Left cardiac atrium (tissue), 4 donors: Measurements from ENCODE around the gene HYDIN. TPM values are rescaled to one million over a fixed set of nuclear protein-coding genes. Genes with fewer than 3 reads are reported as not detected.

ENCODE experiments used
- ATAC-seq, 2 donors: fragments of 200-7000 bp; cut with Tn5 transposase; one replicate each; pipeline ENCODE4 v1.9.1; 2020; ENCODE audit warnings: mild to moderate bottlenecking in 2 of 2, moderate library complexity in 2 of 2
- DNase-seq: peaks from one replicate; pipeline ENCODE4 v3.0.0-alpha.2; 2020
- intact Hi-C, 2 donors: fragments of 100-400 bp; cut with DNase I; formaldehyde crosslinking; loops; one replicate each; pipeline versions ENCODE4 v1.14.1 to v1.15.1; 2022 to 2023
- total RNA-seq, 2 donors: library from RNA; stranded (reverse); fragmentation: NEBNext Ultra II Directional; extraction: Animal tissue kit (Norgen Biotek cat#: 25700); gene quantifications; one replicate each; pipeline ENCODE4 v1.2.1, GENCODE V29; 2021
- donor health status: DM: no; HTN: yes; CAD: no.
- donor health status: DM: no; HTN: yes; CAD: no; lungs with severe emphysema.
- donor health status: DM: yes; HTN: yes; CAD: no.
- donor health status: Dilated cardiomyopathy.

Gene HYDIN
- total RNA-seq, 2 donors from 2014 or later, result 0.38 to 0.65 TPM

DNA sequence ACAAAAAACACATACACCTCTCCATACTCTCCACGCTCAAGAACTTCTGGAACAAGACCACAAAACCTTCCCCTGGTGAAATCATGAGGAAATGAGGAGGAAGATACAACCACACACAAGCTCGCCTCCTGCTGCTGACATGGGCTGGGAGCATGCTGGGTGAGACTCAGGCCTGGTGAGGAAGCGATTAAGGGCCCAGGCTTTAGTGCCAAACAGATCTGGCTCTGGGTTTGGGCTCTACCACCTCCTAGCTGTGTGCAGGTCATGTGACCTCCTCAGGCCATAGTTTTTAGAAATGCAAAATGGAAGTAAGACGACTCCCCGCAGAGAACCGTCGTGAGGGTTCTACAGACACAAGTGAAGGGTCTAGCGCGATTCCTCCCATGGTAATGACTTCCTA is 470.9 kb downstream of the HYDIN start:
- no peak for DNase-seq
- intact Hi-C loops, result no loop called here
- ATAC-seq, result no peak

DNA sequence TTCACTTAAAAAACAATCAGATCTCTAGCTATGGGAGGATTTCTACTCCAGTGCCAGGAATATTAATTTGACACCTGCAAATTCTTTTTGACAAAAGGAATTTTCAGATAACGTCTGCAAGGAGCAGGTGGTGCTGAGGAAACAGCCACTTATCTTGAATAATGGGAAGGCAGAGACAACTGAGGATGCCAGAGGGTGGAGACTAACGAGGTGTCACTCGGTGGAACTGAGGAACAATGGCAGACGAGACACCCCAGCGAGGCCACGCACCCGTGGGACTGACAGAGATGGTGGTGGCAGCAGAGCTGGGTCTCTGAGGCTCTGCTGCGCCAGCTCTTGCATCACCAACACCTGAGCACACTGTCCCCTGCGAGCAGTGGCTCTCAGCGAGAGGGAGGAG is 471.7 kb downstream of the HYDIN start:
- no peak for ATAC-seq
- intact Hi-C loops, result no loop called here
- DNase-seq, result no peak

Other genes starting within 250 kb of the HYDIN start
- gene CMTR2, start 58.7 kb upstream of the HYDIN start, total RNA-seq, result 10 to 100 TPM; 10.4 to 11.3 TPM
- gene CALB2, start 128.0 kb upstream of the HYDIN start, total RNA-seq, result 10 to 100 TPM; 25.9 to 30.8 TPM
- not detected for gene TLE7, start 211.3 kb upstream of the HYDIN start, total RNA-seq
- gene ZNF23, start 231.5 kb upstream of the HYDIN start, total RNA-seq, result 1 to 10 TPM; 5.8 to 6.5 TPM